Skeletal muscle tissue (tissue), 4 donors: ENCODE results near the gene SIRT6. TPM values are rescaled to one million over a fixed set of nuclear protein-coding genes. Genes with fewer than 3 reads are reported as not detected.
"Not testable (repeated sequence)": the region's sequence is repeated elsewhere in the genome, so short reads cannot be mapped to it uniquely, and the experiment has no call there.

Source experiments
- H3K27ac ChIP-seq: one replicate; pipeline ENCODE4 v1.7.0; 2013; ENCODE audit warnings: mild to moderate bottlenecking, low read depth, low read length, inconsistent platforms
- H3K27me3 ChIP-seq, 3 donors: one replicate each; pipeline ENCODE4 v1.7.0; 2013; ENCODE audit warnings: low read length in 3 of 3; ENCODE audit not compliant: control insufficient read depth in 3 of 3, insufficient read depth in 3 of 3
- H3K36me3 ChIP-seq, 3 donors: one replicate each; pipeline ENCODE4 v1.7.0; 2013; ENCODE audit warnings: low read length in 3 of 3; ENCODE audit not compliant: control insufficient read depth in 3 of 3, insufficient read depth in 3 of 3
- H3K4me1 ChIP-seq, 3 donors: one replicate each; pipeline ENCODE4 v1.7.0; 2013; ENCODE audit warnings: low read length in 3 of 3, mild to moderate bottlenecking in 3 of 3; ENCODE audit not compliant: control insufficient read depth in 3 of 3, insufficient read depth in 3 of 3
- H3K4me3 ChIP-seq, 3 donors: one replicate each; pipeline ENCODE4 v1.7.0; 2013; ENCODE audit warnings: low read length in 3 of 3
- H3K9ac ChIP-seq, 3 donors: one replicate each; pipeline ENCODE4 v1.7.0; 2013; ENCODE audit warnings: low read length in 3 of 3, mild to moderate bottlenecking in 3 of 3, moderate library complexity in 2 of 3, low read depth in 1 of 3
- H3K9me3 ChIP-seq, 3 donors: one replicate each; pipeline ENCODE4 v1.7.0; 2013; ENCODE audit warnings: low read length in 3 of 3; ENCODE audit not compliant: control insufficient read depth in 3 of 3
- total RNA-seq: library from RNA; depleted of rRNA; stranded (reverse); fragments of >200 nt; gene quantifications from one replicate; pipeline ENCODE4 v1.2.3, GENCODE V29; 2014
- donor health status: Osteomylitis.

SIRT6 gene
- total RNA-seq, 1 donor from 2014 or later, result 9.9 TPM

DNA sequence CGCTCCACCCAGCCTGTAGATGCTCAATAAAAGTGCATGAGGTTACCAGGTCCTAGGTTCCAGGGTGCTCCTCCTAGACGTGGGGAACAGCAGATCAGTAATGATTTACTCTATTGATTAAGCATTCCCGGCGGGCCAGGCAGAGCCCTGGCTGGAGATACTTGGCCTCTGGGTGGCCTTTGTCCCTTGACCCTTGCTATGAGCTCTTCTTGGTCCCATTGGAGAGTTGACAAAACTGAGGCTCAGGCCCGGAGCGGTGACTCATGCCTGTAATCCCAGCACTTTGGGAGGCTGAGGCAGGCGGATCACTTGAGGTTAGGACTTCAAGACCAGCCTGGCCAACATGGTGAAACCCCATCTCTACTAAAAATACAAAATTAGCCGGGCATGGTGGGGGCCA is 24.4 kb downstream of the SIRT6 start:
- not testable (repeated sequence) for H3K9ac ChIP-seq, H3K4me1 ChIP-seq, H3K9me3 ChIP-seq, H3K4me3 ChIP-seq, H3K27ac ChIP-seq, H3K36me3 ChIP-seq
- H3K27me3 ChIP-seq, result peaks cover 7 to 25% (median 18%) of the 10 kb centered on the region in 3 donors

DNA sequence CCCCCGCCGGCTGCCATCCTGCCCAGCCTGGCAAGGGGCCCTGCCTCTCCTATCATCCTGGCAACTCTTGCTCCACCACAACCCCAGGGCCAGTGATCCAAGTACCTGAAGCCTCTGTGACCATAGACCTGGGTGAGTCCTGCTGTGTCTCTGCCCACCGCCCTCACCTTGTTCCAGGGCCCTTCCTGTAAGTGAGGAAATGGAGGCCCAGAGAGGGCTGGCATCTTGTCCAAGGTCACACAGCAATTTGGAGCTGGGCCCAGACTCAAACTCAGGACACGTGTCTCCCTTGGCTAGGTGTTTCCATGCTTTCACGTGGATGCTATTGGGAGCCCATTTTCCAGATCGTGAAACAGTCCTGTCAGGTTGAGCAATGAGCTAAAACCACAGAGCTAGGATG is 25.2 kb downstream of the SIRT6 start:
- Histone ChIP-seq H3K27me3 (peaks cover 7 to 25% (median 22%) of the 10 kb centered on the region in 3 donors), H3K4me1 (no peaks in the 10 kb centered on the region), H3K36me3 (no peaks in the 10 kb centered on the region), H3K4me3 (no peak overlapping the region), H3K9me3 (no peaks in the 10 kb centered on the region), H3K9ac (no peak overlapping the region), H3K27ac (no peak overlapping the region)

DNA sequence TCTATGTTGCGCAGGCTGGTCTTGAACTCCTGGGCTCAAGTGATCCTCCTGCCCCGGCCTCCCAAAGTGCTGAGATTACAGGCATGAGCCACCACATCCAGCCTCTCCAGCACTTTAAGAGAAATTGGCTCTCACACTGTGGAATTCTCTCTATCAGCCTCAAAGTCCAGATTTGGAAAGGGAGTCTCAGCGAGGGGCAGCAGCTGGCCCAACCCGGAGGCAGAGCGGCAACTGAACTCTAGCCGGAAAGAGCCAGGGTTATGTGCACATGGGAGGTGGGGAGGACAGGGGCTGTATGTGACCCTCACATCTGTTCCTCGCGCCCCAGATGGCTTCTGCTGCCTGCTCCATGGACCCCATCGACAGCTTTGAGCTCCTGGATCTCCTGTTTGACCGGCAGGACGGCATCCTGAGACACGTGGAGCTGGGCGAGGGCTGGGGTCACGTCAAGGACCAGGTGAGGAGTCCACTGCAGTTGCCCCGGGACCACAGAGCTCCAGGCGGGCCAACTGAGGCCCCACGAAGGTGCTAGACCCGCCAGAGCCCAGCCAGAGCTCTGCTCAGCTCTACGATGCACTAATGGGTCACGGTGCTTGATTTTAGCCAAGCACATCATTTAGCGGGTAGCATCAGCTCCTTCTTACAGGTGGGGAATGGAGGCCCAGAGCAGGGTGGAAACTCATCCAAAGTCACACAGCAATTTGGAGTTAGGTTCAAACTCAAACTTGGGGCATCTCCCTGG is 27.6 kb downstream of the SIRT6 start:
- peaks cover 10 to 28% (median 22%) of the 10 kb centered on the region in 3 donors for H3K27me3 ChIP-seq
- H3K27ac ChIP-seq, result no peak overlapping the region
- no peaks in the 10 kb centered on the region for H3K36me3 ChIP-seq
- H3K9ac ChIP-seq, result no peak overlapping the region
- H3K9me3 ChIP-seq, result no peaks in the 10 kb centered on the region
- no peak overlapping the region for H3K4me3 ChIP-seq
- H3K4me1 ChIP-seq, result no peaks in the 10 kb centered on the region

- peaks cover 10 to 32% (median 23%) of the 10 kb centered on the region in 3 donors for H3K27me3 ChIP-seq
- no peaks in the 10 kb centered on the region for H3K36me3 ChIP-seq
- H3K4me3 ChIP-seq, result no peak overlapping the region
- no peaks in the 10 kb centered on the region for H3K4me1 ChIP-seq
- no peak overlapping the region for H3K27ac ChIP-seq
- no peaks in the 10 kb centered on the region for H3K9me3 ChIP-seq
- no peak overlapping the region for H3K9ac ChIP-seq
Measured at GRCh38 chr19:4152241-4152998, 29.9 kb downstream of the SIRT6 start.

- no peaks in the 10 kb centered on the region for H3K4me1 ChIP-seq
- H3K9ac ChIP-seq, result no peak overlapping the region
- H3K27ac ChIP-seq, result no peak overlapping the region
- no peaks in the 10 kb centered on the region for H3K36me3 ChIP-seq
- no peak overlapping the region for H3K4me3 ChIP-seq
- no peaks in the 10 kb centered on the region for H3K9me3 ChIP-seq
- H3K27me3 ChIP-seq, result peaks cover 10 to 29% (median 23%) of the 10 kb centered on the region in 3 donors
Measured at GRCh38 chr19:4151623-4152022, 30.7 kb downstream of the SIRT6 start.

- H3K27ac ChIP-seq, result no peak overlapping the region
- H3K9me3 ChIP-seq, result no peaks in the 10 kb centered on the region
- no peak overlapping the region for H3K4me3 ChIP-seq
- no peaks in the 10 kb centered on the region for H3K4me1 ChIP-seq
- no peaks in the 10 kb centered on the region for H3K36me3 ChIP-seq
- H3K27me3 ChIP-seq, result peaks cover 12 to 33% (median 29%) of the 10 kb centered on the region in 3 donors
- no peak overlapping the region for H3K9ac ChIP-seq
Measured at GRCh38 chr19:4149518-4150288, 32.7 kb downstream of the SIRT6 start.

DNA sequence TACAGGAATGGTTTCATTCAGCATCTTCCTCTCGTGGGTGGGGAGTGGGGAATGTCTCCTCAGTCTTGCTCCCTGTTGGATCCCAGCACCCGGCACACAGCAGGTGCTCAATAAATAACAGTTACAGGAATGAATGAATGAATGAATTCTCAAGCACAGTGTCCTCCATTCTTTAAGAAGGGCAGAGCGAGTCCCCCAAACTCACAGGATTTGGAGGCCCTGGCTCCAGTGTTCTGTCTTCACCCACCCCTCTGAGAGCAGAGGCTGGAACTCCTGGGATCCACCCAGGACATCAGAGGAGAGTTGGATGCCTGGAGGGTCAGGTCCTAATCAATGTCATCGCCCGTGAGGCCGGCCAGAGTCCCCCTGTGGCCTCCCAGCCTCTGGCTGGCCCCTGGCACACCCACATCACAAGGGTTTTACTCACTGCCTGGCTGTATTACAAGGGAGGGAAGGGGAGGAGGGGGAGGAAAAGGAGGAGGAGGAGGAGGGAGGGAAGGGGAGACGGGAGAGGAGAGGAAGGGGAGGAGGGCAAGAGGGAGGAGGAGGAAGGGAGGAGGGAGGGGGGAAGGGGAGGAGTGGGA is 37.6 kb downstream of the SIRT6 start:
- Histone ChIP-seq H3K27ac (no peak overlapping the region), H3K9me3 (no peaks in the 10 kb centered on the region), H3K36me3 (no peaks in the 10 kb centered on the region), H3K4me1 (no peaks in the 10 kb centered on the region), H3K4me3 (no peak overlapping the region), H3K27me3 (peaks cover 5 to 18% (median 7%) of the 10 kb centered on the region in 3 donors), H3K9ac (no peak overlapping the region)

- not testable (repeated sequence) for H3K36me3 ChIP-seq, H3K9ac ChIP-seq, H3K4me3 ChIP-seq, H3K4me1 ChIP-seq, H3K9me3 ChIP-seq, H3K27ac ChIP-seq
- H3K27me3 ChIP-seq, result peaks cover 5 to 12% (median 6%) of the 10 kb centered on the region in 3 donors
Measured at GRCh38 chr19:4142916-4143315, 39.4 kb downstream of the SIRT6 start.

DNA sequence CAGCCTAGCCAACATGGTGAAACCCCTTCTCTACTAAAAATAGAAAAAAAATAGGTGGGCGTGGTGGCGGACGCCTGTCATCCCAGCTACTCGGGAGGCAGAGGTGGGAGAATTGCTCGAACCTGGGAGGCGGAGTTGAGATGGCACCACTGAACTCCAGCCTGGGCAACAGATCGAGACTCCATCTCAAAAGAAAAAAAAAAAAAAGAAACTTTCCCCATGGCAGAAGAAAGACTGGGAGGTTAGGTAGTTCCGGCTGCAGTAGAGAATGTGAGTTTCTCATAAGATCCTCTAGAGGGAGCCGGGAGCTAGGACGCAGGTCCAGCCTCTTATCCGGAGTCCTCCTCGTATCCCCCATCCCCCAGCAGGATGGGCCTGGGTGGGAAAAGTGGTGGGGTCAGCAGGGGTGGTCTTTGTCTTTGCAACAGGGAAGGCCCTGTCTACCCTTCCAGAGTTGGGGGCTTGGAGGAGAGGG is 42.1 kb downstream of the SIRT6 start:
- Histone ChIP-seq H3K4me3 (no peak overlapping the region), H3K4me1 (no peaks in the 10 kb centered on the region), H3K27ac (no peak overlapping the region), H3K9me3 (no peaks in the 10 kb centered on the region), H3K9ac (no peak overlapping the region), H3K27me3 (peaks cover 0 to 3% (median 0%) of the 10 kb centered on the region in 3 donors), H3K36me3 (no peaks in the 10 kb centered on the region)
